OCI-LY7 (cell line): ENCODE data around the gene TSN.

Experiments used
- CTCF ChIP-seq: fragments of 200-600 bp; sonication (generic); conservative IDR thresholded peaks from 2 replicates; pipeline ENCODE4 v1.5.1; 2014; ENCODE audit warnings: mild to moderate bottlenecking, antibody characterized with exemption, low read length, moderate library complexity, mixed read lengths
- EZH2phosphoT487 ChIP-seq: fragments of 200-600 bp; sonication (generic); IDR thresholded peaks from 2 replicates; pipeline ENCODE4 v1.6.1; 2018; ENCODE audit warnings: low read depth, borderline replicate concordance, mild to moderate bottlenecking, mixed run types, antibody characterized with exemption, low read length, moderate library complexity, mixed read lengths

- TF ChIP-seq EZH2phosphoT487 (no peak), CTCF (no peak)
Measured at GRCh38 chr2:121764681-121765228, 9.3 kb downstream of the TSN start.
